K562 (cell line): Measurements from ENCODE around the gene FAM111B. TPM values are rescaled to one million over a fixed set of nuclear protein-coding genes. Genes with fewer than 3 reads are reported as not detected.
A peak's percentile ranks its signal among the peaks of the same experiment; 100 is the strongest.

Experiments
- BCL6 ChIP-seq: fragments of 250-450 bp; sonication (Bioruptor Pico); IDR thresholded peaks from 2 replicates; pipeline ENCODE4 v1.4.0; 2020
- CEBPG ChIP-seq, 3 experiments: fragments of 200-800 bp in 1 of 3; sonication (Bioruptor generic) in 1 of 3; sonication (generic) in 1 of 3; formaldehyde crosslinking in 1 of 3; IDR thresholded peaks in 2 of 3; conservative IDR thresholded peaks in 1 of 3; 2 replicates each; pipeline versions ENCODE4 v1.6.1 to v1.8.0; 2016 to 2022; ENCODE audit warnings: missing compliant biosample characterization in 2 of 3, missing genetic modification characterization in 2 of 3, mild to moderate bottlenecking in 1 of 3, missing genetic modification reagents in 1 of 3
- GATA2 ChIP-seq: sonication (generic); formaldehyde crosslinking; IDR thresholded peaks from 2 replicates; pipeline ENCODE4 v1.4.0; 2020; ENCODE audit warnings: mild to moderate bottlenecking, missing genetic modification reagents
- GTF2B ChIP-seq: IDR thresholded peaks from 2 replicates; pipeline ENCODE4 v1.6.1; 2011; ENCODE audit not compliant: insufficient read length; ENCODE audit errors: extremely low read depth
- MTF1 ChIP-seq: fragments of 250-450 bp; sonication (Bioruptor Pico); IDR thresholded peaks from 2 replicates; pipeline ENCODE4 v1.9.0; 2021; ENCODE audit warnings: moderate library complexity, mild to moderate bottlenecking, inconsistent platforms, borderline replicate concordance
- RAD51 ChIP-seq: fragments of 450-650 bp; IDR thresholded peaks from 2 replicates; pipeline ENCODE4 v1.7.1; 2016; ENCODE audit warnings: low read depth, mild to moderate bottlenecking, borderline replicate concordance
- SMAD2 ChIP-seq: fragments of 150-350 bp; IDR thresholded peaks from 2 replicates; pipeline ENCODE4 v1.6.1; 2014; ENCODE audit warnings: low read depth, mild to moderate bottlenecking, low read length
- TARDBP ChIP-seq: fragments of 450-650 bp; IDR thresholded peaks from 2 replicates; pipeline ENCODE4 v1.6.1; 2016
- XRCC4 ChIP-seq: IDR thresholded peaks from one replicate; pipeline ENCODE4 v1.6.1; 2011; ENCODE audit not compliant: insufficient read depth, insufficient read length; ENCODE audit errors: extremely low read depth
- ZMIZ1 ChIP-seq, 2 experiments: fragments of 150-350 bp in 1 of 2; IDR thresholded peaks; 2 replicates each; pipeline ENCODE4 v1.6.1; 2012 to 2016; ENCODE audit warnings: low read depth in 2 of 2, low read length in 2 of 2, mild to moderate bottlenecking in 1 of 2, moderate library complexity in 1 of 2
- ZNF12 ChIP-seq: sonication (generic); formaldehyde crosslinking; IDR thresholded peaks from 2 replicates; pipeline ENCODE4 v1.4.0; 2020; ENCODE audit warnings: mild to moderate bottlenecking, missing genetic modification reagents
- ZNF318 ChIP-seq, 2 experiments: fragments of 450-650 bp; IDR thresholded peaks; 2 replicates each; pipeline ENCODE4 v1.6.1; 2016; ENCODE audit warnings: mild to moderate bottlenecking in 2 of 2, borderline replicate concordance in 1 of 2, low read depth in 1 of 2, moderate library complexity in 1 of 2
- ZNF408 ChIP-seq: fragments of 250-450 bp; sonication (Bioruptor Pico); IDR thresholded peaks from 2 replicates; pipeline ENCODE4 v1.4.0; 2020; ENCODE audit warnings: low read depth, mild to moderate bottlenecking, moderate library complexity
- ZNF445 ChIP-seq: fragments of 250-450 bp; sonication (Bioruptor Pico); IDR thresholded peaks from 2 replicates; pipeline ENCODE4 v1.4.0; 2020; ENCODE audit warnings: low read depth, mild to moderate bottlenecking, moderate library complexity
- polyA plus RNA-seq, 8 experiments: library from polyadenylated mRNA; depleted of rRNA in 4 of 8; stranded (reverse) in 5 of 8; unstranded in 3 of 8; fragments of >200 nt; fragmentation: Nextera tagmentation in 2 of 8; fragmentation: Illumina TruSeq in 1 of 8; extraction: Ambion mirVana in 2 of 8; extraction: Trizol in 1 of 8; gene quantifications; 2 replicates each; pipeline versions ENCODE4 v1.2.1 to v1.2.3, GENCODE V29; 2011 to 2014; ENCODE audit warnings: inconsistent platforms in 1 of 8, missing spikeins in 1 of 8
- total RNA-seq, 7 experiments: library from RNA; depleted of rRNA in 6 of 7; stranded (reverse); fragments of >200 nt in 6 of 7; fragmentation: Illumina TruSeq in 2 of 7; extraction: Trizol in 2 of 7; gene quantifications; 2 replicates each; pipeline versions ENCODE4 v1.2.1 to v1.2.3, GENCODE V29; 2011 to 2021; ENCODE audit warnings: low replicate concordance in 1 of 7

FAM111B gene
- total and polyA plus RNA-seq, 9 of the 15 experiments (the other 6 are each of a cell fraction or from before 2014, with no cell fraction given) = 0.01 to 0.33 (median 0.06) TPM; not detected in 5

GRCh38 chr11:59144579-59145345 lies 37.7 kb downstream of the FAM111B start (continued):
- TF ChIP-seq MTF1 (CRISPR knock-in tag) (no peak), RAD51 (0 out of 2 replicates have a peak, but pooled peaks have one; percentile 7), ZNF12 (CRISPR knock-in tag) (peak; percentile 87), GATA2 (CRISPR knock-in tag) (no peak; the same call in 1 of the 2 replicates), ZNF445 (CRISPR knock-in tag) (no peak), BCL6 (no peak), ZNF408 (CRISPR knock-in tag) (no peak), SMAD2 (no peak), GTF2B (no peak), TARDBP (0 out of 2 replicates have a peak, but pooled peaks have one; percentile 56), CEBPG (CRISPR knock-in tag; IDR thresholded peaks at IDR 0.05) (peak; percentile 31; the same call in 1 of the 2 replicates), CEBPG (tag; conservative IDR thresholded peaks at IDR 0.05 in 1 of 2, IDR thresholded peaks at IDR 0.05 in 1 of 2) (no peak), ZNF318 (IDR thresholded peaks at IDR 0.05; ENCODE audit: borderline replicate concordance in 1 of 2, low read depth in 1 of 2) (no peak), XRCC4 (no peak), ZMIZ1 (IDR thresholded peaks at IDR 0.05; ENCODE audit: low read depth in 2 of 2, low read length in 2 of 2) (no peak)
